DOHH2 (cell line): ENCODE data around the gene TIGAR.

Experiments
- EZH2phosphoT487 ChIP-seq: fragments of 200-600 bp; sonication (generic); IDR thresholded peaks from 2 replicates; pipeline ENCODE4 v1.6.1; 2017; ENCODE audit warnings: borderline replicate concordance, mild to moderate bottlenecking, antibody characterized with exemption, low read length, moderate library complexity, mixed read lengths
- TF ChIP-seq, protein P1 (sequence below): fragments of 200-600 bp; sonication (generic); IDR thresholded peaks from one replicate; pipeline ENCODE4 v1.5.1; 2014; ENCODE audit warnings: antibody characterized with exemption, mild to moderate bottlenecking, low read depth, low read length; ENCODE audit not compliant: poor library complexity, severe bottlenecking

DNA sequence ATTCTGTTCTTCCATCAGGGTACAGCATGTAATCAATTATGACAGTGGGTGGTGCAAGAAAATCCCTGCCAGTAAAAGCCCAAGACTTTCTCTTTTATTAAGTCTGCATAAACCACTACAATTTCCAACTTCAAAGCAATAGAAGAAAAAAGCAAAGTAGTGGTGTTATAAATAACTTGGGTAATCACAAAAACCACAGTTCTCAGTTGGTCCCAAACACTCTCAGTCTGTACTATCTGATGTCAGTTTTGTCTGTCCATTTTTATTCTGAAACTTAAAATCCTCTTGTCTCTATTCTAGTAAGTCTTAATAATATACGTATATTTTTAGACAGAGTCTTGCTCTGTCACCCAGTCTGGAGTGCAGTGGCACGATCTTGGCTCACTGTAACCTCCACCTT lies 8.8 kb upstream of the TIGAR start:
- TF ChIP-seq, protein P1, sequence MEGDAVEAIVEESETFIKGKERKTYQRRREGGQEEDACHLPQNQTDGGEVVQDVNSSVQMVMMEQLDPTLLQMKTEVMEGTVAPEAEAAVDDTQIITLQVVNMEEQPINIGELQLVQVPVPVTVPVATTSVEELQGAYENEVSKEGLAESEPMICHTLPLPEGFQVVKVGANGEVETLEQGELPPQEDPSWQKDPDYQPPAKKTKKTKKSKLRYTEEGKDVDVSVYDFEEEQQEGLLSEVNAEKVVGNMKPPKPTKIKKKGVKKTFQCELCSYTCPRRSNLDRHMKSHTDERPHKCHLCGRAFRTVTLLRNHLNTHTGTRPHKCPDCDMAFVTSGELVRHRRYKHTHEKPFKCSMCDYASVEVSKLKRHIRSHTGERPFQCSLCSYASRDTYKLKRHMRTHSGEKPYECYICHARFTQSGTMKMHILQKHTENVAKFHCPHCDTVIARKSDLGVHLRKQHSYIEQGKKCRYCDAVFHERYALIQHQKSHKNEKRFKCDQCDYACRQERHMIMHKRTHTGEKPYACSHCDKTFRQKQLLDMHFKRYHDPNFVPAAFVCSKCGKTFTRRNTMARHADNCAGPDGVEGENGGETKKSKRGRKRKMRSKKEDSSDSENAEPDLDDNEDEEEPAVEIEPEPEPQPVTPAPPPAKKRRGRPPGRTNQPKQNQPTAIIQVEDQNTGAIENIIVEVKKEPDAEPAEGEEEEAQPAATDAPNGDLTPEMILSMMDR = no peak
- no peak for TF ChIP-seq EZH2phosphoT487
